ENCODE results near the gene LFNG.

LFNG gene

DNA sequence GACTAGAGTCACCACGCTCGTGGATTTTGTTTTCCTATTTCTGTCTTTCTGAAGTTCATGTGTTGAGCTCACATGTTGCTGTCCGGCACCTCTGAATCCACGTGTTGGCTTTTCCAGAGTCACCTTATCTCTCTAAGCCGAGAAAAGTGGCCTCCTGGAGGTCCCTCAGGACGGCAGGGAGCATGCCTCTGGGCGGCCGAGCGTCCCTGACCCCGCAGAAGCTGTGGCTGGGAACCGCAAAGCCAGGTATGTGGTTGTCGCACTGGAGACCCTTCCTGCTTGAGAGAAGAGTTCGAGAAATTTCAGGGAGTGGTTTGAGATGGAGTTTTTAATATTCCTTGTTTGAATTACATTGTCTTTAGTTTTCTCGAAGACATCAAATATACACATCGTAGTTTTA is 51.8 kb downstream of the LFNG start:
- DNase-seq (ENCODE audit: low read depth in 2 of 2) = no peak

DNA sequence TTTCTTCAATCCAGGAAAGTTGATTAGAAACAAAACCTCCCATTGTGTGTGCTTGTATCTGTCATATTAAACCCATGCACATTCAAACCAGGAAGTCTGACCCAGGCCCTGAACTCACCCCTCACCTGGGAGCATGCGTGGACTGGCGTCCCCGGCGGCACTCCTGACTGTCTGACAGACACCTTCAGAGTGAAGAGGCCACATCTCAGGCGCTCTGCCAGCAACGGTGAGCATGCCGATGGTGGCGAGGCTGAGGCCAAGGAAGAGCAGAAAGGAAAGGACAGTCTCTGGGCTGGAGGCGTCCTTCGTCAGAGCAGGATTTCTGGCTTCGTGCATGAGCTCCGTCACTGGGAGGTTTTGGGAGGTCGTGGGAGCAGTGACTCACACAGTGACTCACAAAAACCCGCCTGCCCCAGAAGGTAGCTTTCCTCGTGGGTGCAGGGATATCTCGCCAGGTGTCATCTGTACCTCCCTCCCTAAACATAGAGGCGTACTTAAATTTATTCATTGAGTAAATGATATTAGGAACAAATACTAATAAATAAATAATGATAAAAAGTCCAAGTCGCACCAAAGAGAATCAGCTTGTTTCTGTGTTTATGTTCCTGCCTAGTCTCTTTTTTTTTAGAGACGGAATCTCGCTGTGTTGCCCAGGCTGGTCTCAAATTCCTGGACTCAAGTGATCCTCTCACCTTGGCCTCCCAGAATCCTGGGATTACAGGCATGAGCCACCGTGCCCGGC is 52.7 kb downstream of the LFNG start:
- no peak for DNase-seq (ENCODE audit: low read depth in 2 of 2)

DNA sequence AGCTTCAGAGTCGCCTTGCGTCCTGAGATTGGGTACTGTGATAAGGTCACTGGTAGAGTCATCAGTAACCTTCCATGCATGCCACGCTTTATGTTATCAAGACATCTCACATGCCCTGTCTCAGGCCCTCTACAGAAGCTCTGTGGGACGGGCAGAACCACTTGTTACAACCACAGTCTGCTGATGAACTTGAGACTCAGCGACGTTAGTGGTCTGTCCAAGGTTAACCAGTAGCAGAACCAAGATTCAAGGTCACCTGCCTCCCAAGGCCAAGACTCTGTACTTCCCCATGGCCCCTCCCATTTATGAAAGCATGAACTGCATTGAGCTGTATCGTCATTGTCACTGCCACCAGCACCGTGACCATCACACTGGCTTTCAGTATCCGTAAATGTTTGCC is 54.2 kb downstream of the LFNG start:
- DNase-seq (ENCODE audit: low read depth in 2 of 2) = no peak

DNA sequence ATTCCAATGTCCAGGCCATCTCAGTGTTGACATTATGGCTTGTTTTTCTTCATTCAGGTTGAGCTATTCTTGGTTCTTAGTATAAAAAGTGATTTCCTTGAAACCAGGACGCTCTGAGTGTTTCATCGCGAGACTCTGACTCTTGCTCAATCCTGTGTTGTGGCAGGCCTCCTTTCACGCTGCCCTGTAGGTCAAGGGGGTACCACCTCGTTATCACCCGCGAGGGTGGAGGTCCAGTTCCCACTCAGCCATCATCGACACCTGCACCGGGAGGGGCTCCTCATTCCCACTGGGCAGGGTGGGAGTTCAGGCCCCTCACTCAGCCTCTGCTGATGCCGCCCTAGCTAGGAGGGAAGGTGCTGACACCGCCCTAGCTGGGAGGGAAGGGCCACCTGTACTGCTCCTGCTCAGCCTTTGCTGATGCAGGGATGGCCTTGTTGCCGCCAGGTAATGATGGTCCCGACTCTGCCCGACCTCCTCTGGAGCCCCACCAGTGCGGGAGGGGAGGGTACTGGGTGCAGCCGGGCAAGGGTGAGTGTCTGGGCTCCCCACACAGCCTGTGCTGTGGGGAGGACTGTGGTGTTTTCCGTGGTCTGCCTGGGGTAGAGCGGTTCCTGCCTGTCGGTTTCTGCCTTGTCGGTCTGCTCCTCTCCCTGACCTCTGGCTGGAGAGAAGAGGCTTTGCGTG is 55.6 kb downstream of the LFNG start:
- DNase-seq (ENCODE audit: low read depth in 2 of 2) = no peak

DNA sequence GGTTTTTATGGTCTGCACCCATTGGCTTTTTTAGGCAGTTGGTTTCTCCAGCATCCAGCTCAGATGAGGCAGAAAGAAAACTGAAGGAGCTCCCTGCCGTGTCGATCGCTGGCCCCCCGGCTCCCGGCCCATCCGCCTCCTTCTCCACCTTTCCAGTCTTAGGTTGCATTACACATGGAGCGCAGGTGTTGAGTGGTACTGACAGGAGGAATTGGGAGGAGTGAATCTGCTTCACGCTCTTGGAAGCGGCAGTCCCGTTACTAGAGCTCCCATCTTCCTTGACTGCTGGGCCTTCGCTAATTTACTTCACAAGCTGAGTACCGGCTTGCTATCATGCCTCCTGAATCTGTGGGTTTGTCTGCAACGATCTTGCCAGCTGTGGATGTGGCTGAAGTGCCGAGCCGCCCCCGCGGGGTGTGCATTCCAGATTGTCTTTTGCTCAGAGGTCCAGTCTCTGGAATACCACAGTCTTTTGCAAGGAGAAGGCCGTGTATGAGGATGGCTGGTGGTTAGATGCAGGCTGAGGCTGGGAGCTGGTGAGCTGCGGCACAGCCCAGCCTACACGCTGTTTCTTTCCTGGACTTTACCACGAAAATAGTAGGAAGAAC is 56.3 kb downstream of the LFNG start:
- DNase-seq (ENCODE audit: low read depth in 2 of 2) = no peak

DNA sequence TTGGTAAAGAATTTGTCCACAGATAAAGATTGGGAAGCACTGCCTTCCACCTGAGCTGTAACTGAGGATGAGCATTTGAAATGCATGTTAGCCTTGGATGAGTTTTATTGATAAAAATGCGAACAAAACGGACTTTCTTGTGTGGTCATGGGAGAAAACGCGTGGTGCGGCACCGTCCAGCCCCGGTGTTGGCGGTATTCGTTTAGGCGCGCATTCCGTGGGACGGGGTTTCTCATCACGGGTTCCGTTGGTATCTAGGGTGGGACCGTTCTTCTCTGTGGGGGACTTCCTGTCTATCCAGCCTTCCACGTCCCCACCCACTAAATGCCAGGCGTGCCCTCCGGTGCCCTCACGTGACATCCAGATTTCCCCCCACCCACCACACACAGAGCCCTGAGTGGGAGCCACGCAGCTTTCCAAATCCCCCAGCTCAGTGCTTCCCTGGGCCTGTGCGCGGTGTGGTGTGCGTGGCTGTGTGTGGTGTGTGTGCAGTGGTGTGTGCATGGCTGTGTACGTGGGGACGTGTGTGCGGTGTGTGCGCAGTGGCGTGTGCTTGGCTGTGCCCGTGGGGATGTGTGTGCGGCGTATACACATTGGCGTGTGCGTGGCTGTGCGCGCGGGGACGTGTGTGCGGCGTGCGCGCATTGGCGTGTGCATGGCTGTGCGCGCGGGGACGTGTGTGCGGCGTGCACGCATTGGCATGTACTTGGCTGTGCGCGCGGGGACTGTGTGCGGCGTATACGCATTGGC is 57.3 kb downstream of the LFNG start:
- DNase-seq (ENCODE audit: low read depth in 2 of 2) = no peak
